ENCODE results near the gene ADRB2.

The ADRB2 gene

DNA sequence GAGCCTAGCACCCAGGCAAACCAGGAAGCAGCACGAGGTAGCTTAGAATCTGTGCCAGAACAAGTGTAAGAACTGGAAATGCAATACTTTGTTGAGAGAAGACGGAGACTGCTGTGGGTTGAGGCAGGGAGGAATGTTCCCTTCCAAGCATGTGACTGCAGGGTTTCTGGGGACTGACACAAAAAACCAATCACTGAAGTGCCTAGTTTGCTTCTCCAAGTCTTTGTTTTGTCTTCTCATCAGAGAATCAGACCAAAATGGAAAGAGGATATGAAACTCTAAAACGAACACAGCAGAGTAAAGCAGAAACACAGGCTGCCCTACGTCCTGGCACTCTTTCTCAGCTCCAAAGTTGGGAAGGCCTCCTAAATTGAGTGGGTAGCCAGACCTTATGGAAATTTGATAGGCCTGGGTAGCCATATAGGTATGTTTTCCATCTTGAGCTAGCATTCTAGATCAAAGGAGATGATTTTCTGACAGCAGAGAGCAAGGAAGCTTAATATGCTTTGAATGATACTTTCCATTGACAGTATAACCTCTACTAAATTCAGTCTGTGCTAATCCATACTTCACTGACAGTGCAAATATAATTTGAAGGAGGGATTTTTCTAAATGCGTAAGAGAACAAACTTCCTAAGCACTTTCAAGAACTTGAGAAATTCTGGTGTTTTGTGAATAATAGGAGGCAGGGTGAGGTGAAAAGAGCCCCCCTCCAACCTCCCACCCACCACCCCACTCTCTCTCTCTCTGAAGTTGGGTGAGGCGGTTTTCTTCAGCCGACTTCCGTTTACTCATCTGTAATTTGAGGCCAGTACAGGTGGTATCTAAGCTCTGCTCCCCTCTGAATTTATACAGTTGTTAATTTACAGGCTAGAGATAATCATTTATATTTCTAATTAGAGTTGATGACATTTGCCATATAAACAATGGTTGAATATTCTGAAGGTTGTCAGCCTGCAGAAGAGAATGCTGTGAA, 5.5 kb downstream of the ADRB2 start:
- DNase-seq: no peak

- DNase-seq: no peak
Observed at GRCh38 chr5:148833122-148833521, 6.7 kb downstream of the ADRB2 start.

DNA sequence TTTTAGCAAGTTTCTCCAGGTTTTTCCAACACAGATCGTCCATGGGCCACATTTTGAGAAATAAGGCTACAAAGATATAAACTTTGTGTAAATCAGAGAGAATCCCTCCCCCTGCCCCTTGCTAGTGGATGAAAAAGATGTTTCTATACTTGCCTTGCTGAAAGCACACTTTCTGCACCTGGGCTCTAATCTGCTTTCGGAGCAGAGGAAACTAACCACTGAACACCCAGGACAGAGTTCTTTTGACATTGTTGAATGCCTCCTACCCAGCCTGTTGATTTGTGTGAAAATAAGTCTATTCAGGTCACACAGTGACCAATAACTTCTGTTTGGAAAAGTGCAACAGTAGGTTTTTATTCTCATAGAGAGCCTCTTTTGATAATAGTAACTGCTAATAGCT, 7.5 kb downstream of the ADRB2 start:
- no peak for DNase-seq

DNA sequence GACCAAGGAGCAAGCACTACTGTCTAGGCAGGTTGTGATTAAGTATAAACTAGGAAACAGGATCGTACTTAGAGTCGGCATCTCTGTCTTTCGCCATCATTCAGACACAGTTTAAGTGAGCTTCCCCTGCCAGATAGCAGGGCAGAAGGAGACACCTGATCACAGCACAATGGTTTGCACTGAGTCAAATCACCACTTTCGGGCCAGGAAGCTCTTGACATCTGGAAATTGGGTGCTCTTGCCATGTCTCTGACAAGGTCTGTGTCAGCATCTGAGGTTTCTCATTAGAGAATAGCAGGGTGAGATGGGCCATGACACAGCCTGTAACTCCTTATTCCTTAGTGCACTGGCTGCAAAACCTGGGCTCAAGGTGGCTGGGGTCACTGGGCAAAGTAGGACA, 8.3 kb downstream of the ADRB2 start:
- DNase-seq: no peak

DNA sequence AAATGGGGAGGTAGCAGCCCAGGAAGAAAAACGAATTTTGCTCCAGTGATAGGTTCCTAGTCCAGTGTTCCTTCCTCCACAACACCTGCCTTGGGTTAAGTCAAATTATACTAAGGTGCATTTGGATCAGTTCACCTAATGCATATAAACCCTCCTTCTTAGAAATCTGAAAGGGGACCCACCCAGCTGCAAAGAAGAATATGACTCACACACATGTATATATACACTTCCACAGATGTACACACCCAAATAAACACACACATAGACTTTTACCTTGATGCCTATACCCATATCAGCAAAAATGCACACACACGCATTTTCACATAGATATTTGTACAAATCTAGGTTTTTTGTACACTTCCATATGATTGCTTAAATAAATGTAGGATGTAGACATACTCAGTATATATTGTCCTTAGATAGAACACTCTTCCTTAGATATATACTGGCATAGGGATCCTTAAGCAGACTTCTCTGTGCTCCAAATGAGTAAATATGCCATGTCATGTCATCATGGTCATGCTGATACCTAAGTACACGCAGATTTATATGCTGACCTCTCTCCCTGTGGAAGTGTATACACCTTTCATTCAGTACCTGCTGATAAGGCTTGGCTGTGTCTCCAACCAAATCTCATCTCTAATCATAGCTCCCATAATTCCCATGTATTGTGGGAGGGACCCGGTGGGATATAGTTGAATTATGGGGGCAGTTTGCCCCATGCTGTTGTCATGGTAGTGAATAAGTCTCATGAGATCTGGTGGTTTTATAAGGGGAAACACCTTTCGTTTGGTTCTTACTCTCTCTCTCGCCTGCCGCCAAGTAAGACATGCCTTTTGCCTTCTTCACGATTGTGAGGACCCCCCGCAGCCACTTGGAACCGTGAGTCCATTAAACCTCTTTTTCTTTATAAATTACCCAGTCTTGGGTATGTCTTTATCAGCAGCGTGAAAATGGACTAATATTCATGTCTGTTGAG, 10.2 kb downstream of the ADRB2 start:
- DNase-seq: no peak

DNA sequence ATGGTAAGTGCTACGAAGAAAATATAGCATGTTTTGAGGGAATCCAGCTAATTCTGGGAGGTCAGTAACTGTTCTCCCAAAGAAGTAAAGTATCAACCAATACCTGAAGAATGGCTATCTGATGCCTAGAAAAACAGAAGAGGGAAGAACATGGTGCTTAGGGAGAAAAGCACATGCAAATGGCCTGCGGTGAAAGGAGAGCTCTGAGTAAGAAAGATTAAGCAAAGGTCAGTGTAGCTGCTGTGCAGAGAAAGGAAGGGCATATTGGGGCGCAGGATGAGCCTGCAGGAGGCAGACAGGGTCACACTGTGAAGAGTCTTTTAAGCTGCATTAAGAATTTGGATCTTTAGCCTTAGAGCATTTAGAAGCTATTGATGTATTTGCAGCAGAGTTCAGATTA, 11.0 kb downstream of the ADRB2 start:
- no peak for DNase-seq

- no peak for DNase-seq
Observed at GRCh38 chr5:148838357-148838756, 11.9 kb downstream of the ADRB2 start.

GRCh38 chr5:148839960-148840359, 13.5 kb downstream of the ADRB2 start:
- no peak for DNase-seq

- DNase-seq: no peak
Observed at GRCh38 chr5:148840531-148840930, 14.1 kb downstream of the ADRB2 start.

GRCh38 chr5:148841519-148841918, 15.1 kb downstream of the ADRB2 start:
- DNase-seq: no peak

DNA sequence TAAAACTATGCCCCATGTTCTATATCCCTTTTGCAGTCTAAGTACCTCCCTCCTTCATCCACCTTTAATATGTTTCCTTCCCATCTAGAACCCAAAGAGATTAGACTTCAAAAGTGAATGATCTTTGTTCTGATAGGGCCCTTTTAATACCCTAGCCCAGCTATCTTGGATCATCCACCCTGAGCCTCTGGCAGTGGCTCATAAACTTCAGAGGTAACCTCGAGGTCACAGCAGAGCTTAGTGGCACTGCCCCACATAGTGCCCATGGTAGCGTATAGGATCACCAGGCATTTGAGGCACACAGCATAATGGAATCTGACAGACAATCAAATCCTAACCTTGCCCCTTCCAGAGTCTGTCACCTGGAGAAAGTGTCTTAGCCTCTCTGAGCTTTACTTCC, 15.8 kb downstream of the ADRB2 start:
- DNase-seq: no peak

- DNase-seq: no peak
Observed at GRCh38 chr5:148843510-148844318, 17.3 kb downstream of the ADRB2 start.

- no peak for DNase-seq
Observed at GRCh38 chr5:148844433-148845280, 18.2 kb downstream of the ADRB2 start.

GRCh38 chr5:148846930-148847329, 20.5 kb downstream of the ADRB2 start:
- no peak for DNase-seq

- DNase-seq: no peak
Observed at GRCh38 chr5:148847456-148847855, 21.0 kb downstream of the ADRB2 start.

- DNase-seq: no peak
Observed at GRCh38 chr5:148848393-148849031, 22.1 kb downstream of the ADRB2 start.

- DNase-seq: no peak
Observed at GRCh38 chr5:148849461-148849860, 23.1 kb downstream of the ADRB2 start.

- no peak for DNase-seq
Observed at GRCh38 chr5:148850836-148851235, 24.4 kb downstream of the ADRB2 start.

DNA sequence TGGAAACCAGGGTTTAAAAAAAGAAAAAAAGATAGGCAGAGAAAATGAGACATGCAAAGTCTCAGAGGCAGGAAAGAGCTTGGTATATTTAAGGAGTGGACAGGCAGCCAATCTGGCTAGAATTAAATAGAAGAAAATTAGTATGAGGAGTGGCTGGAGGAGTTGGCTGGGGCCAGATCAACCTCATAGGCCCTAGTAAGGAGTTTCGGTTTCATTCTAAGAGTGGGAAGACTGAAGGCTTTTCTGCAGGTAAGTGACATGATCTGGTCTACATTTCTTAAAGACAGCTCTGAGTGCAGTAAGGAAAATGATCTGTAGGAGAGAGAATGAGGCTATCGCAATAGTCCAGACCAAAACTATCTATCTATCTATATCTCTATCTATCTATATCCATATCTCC, 27.5 kb downstream of the ADRB2 start:
- no peak for DNase-seq

- no peak for DNase-seq
Observed at GRCh38 chr5:148855249-148856008, 29.0 kb downstream of the ADRB2 start.

GRCh38 chr5:148856009-148856367, 29.6 kb downstream of the ADRB2 start:
- DNase-seq: no peak
